LHCN-M2 (cell line): ENCODE data around the gene CLEC7A. TPM values are rescaled to one million over a fixed set of nuclear protein-coding genes. Genes with fewer than 3 reads are reported as not detected.

Experiments
- DNase-seq: peaks from one replicate; pipeline ENCODE4 v3.0.0-alpha.2; 2012; ENCODE audit warnings: low read depth
- total RNA-seq: library from RNA; depleted of rRNA; stranded (reverse); fragments of >200 nt; gene quantifications from 2 replicates; pipeline ENCODE4 v1.2.3, GENCODE V29; 2014; rRNA removed

Gene CLEC7A
- total RNA-seq, 1 experiment from 2014 or later, result not detected

- DNase-seq, result no peak
Observed at GRCh38 chr12:10095971-10096370, 34.0 kb downstream of the CLEC7A start.

DNA sequence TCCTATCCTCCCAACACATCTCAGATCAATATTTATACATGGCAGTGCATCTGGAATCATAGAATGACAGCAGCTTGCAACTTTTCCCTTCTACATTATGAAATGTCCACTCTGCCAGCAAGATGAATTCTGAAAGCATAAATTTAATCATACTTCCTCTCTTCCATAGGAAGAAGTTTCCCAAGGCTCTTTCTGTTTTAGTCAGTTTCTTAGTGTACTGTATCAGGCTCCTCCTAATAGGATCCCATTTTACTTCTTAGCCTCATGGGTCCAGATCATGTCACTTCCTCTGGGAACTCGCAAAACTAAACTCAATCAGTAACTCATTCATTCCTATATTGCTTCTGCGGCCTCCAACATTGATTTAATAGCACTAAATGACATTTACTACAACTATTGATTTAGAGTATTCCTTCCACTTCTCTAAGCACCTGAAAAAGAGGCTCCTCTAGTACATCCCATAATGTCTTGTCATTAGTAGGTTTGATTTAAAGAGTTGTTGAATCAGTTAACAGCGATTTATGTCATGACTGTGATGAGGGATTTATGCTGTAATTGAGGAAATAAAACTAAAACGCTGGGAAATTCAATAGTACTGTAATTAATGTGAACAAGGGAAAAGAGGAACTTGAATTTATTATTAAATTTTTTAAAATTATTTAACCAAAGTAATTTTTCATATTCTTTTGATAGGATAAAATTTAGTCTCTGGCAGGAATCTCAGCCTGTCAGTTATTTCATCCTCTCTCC, 35.2 kb downstream of the CLEC7A start:
- no peak for DNase-seq

DNA sequence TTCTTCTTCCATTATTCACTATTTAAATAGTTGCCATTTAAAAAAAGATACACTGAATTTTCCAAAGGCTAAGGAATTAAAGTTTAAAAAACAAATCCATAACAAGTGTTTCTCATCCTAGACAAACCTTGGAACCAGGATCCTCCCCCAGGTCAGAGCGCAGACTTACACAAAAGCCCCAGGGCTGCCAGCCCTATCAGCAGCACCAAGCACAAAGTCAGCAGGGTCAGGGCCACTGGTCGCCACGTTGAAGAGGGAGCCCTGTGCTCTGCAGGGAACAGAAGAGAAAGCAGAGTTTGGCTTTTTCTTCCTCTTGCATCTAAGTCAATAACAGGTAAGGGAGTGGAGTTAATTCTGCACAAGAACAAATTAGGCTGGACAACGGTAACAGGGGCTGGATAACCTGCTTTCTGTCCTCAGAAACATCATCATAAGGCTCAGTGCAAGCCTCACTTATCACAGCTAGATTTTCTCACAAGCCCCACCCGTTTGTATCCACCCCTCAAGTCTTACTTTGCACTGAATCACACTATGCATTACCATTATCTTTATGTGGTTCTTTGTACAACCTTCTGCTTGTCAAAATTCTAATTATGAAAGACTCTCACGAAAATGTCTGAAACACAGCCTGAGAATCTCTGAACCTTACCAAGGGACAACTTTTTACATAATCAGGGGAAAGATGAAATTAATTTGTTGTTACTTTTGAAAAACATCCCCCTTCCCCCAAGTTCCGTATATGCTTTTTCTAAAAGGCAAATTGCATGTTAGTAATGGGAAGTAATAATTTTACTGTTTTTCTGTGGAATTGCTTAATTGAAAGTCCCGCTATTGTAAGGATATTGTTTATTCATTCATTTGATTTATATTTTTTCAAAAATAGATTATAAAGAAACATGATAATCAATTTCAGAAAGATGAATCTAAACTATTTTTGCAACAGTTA, 40.8 kb downstream of the CLEC7A start:
- no peak for DNase-seq

DNA sequence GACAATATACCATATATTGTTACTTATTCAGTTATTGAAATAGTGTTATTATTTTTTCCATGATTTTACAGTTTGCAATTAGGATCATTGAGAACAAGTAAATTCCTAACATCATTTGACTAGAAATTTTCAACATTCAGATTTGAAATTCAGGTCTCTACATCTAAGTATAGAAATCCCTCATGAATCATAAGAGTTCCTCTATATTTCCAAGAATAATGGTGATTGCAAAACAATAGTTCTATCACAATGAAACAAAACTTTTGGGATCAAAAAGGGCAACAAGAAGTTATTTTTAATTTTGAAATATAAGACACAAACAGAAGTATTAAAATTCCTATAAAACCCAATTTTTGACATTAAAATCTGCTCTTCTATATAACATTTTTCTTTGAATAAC, 42.0 kb downstream of the CLEC7A start:
- no peak for DNase-seq

- no peak for DNase-seq
Observed at GRCh38 chr12:10086387-10086786, 43.6 kb downstream of the CLEC7A start.

DNA sequence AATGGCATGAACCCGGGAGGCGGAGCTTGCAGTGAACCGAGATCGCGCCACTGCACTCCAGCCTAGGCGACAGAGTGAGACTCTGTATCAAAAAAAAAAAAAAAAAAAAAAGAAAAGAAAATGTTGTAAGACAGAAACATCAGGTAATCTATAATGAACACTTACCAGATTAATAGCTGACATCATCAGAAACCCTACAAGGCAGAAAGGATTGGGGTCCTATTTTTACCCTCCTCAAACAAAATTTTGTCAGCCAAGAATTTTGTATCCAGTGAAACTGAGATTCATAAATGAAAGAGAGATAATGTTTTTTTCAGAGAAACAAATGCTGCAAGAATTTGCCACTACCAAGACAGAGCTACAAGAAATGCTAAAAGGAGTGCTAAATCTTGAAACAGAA, 45.3 kb downstream of the CLEC7A start:
- no peak for DNase-seq

GRCh38 chr12:10082117-10082874, 47.7 kb downstream of the CLEC7A start:
- no peak for DNase-seq

DNA sequence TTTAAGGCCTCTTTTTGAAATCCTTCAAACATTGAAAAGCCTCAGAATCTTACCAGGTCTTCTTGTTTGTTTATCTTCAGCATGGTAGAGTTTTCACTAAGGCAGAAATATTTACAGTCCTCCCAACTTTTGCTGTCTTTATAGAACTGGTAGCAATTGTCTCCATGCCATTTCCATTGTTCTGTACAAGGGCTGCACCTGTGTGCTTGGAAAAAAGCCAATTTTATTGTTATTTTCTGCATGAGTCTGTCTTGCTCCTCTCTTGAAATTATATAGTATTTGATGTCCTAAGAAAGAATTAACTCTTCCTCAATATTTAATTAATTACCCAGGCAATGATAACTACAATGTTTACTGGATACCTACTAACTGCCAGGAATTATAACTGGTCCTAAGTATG, 54.5 kb downstream of the CLEC7A start:
- no peak for DNase-seq

DNA sequence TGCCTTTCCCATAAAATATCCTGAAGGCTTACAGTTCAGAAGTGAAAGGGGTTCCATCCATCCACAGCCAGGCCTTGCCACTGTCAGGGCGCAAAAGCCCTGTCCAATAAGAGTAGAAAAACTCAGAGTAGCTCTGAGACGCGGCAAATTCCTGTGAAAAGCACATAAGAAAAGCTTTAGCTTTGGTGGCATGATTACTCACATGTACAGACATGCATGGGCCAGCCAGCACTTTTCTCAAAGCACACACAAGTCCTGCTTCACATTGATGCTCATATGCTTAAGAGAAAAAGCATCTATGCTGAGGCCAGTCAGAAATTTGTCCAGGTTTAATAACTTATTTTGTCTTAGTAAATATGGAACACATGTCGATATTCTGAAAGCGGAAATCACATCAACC, 56.7 kb downstream of the CLEC7A start:
- DNase-seq, result peak; percentile 1

- no peak for DNase-seq
Observed at GRCh38 chr12:10072131-10072530, 57.9 kb downstream of the CLEC7A start.

- no peak for DNase-seq
Observed at GRCh38 chr12:10070380-10070779, 59.6 kb downstream of the CLEC7A start.

DNA sequence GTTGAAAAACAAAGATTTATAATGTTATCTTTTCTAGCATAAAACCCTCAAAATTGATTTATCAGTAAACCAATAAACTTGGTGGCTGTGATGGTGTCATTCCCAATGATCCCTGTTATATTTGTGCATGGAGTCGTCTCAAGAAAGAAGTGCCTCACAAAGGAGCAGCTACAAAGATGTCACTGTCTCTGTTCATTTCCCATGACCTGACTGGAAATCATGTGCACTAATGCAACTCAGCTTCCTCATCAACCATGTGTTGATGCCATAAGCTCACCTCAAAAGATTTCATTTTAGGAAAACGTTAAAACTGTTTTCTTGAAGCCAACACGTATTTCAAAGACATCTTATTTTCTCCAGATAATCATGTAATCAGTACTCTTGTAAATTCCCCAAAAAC, 60.0 kb downstream of the CLEC7A start:
- no peak for DNase-seq

DNA sequence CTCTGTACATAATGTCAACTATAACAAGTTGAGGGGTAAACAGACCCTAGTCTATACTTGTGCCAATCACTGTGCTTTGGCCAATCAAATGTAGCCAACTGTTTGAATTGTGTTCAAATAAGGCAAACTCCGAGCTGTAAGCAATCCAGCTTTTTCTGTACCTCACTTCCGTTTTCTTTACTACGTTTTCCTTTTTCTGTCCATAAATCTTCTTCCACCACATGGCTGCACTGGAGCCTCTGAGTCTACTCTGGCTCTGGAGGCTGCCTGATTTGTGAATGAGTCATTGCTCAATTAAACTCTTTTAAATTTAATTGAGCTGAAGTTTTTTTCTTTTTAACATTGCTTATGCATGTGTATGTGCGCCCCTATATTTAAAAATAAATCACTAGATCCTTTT, 60.9 kb downstream of the CLEC7A start:
- peak; percentile 8 for DNase-seq

GRCh38 chr12:10068644-10069043, 61.4 kb downstream of the CLEC7A start:
- DNase-seq, result no peak

GRCh38 chr12:10067942-10068341, 62.1 kb downstream of the CLEC7A start:
- no peak for DNase-seq

GRCh38 chr12:10067264-10067663, 62.7 kb downstream of the CLEC7A start:
- DNase-seq, result no peak

Other genes starting within 250 kb of the CLEC7A start
- gene KLRF2, start 248.7 kb downstream of the CLEC7A start, total RNA-seq, result not detected in 2 replicates
- not detected in 2 replicates for gene CLEC2A, start 197.8 kb downstream of the CLEC7A start, total RNA-seq
- gene CLEC12A, start 158.8 kb downstream of the CLEC7A start, total RNA-seq, result not detected in 2 replicates
- gene CLEC1B, start 131.1 kb downstream of the CLEC7A start, total RNA-seq, result not detected in 2 replicates
- not detected in 2 replicates for gene CLEC12B, start 119.6 kb downstream of the CLEC7A start, total RNA-seq
- not detected in 2 replicates for gene CLEC9A, start 99.5 kb downstream of the CLEC7A start, total RNA-seq
- gene CLEC1A, start 31.2 kb downstream of the CLEC7A start, total RNA-seq, result not detected in 2 replicates
- gene OLR1, start 41.9 kb upstream of the CLEC7A start, total RNA-seq, result not detected in 2 replicates
- gene TMEM52B, start 48.8 kb upstream of the CLEC7A start, total RNA-seq, result not detected in 2 replicates
- 9.6 and 11.7 TPM in 2 replicates for gene GABARAPL1, start 82.7 kb upstream of the CLEC7A start, total RNA-seq
- not detected in 2 replicates for gene KLRD1, start 177.7 kb upstream of the CLEC7A start, total RNA-seq